Measurements from ENCODE around the gene PFN1. TPM values are rescaled to one million over a fixed set of nuclear protein-coding genes. Genes with fewer than 3 reads are reported as not detected.

Gene PFN1
- total RNA-seq = 100 to 1,000 TPM; 257 to 349 TPM
- 244 TPM for polyA plus RNA-seq (ENCODE audit: insufficient read depth, low read depth, low replicate concordance)
- long read RNA-seq, donor 1, transcript PFN1-203 (2 exons, 1,173 nt) = minor isoform, 57 of 525 reads
- long read RNA-seq, donor 1, transcript PFN1-201 (3 exons, 1,291 nt) = major isoform, 418 of 525 reads
- long read RNA-seq, donor 1, partial matches to known transcripts = 30 of 525 reads
- long read RNA-seq, donor 1, other reads (novel, unspliced or antisense) = 20 of 525 reads
- long read RNA-seq, donor 2, transcript PFN1-203 (2 exons, 1,173 nt) = minor isoform, 56 of 420 reads
- long read RNA-seq, donor 2, transcript PFN1-201 (3 exons, 1,291 nt) = major isoform, 312 of 420 reads
- long read RNA-seq, donor 2, partial matches to known transcripts = 52 of 420 reads
- long read RNA-seq, donor 2, other reads (novel, unspliced or antisense) = 0 of 420 reads

GRCh38 chr17:4948166-4948930, at the start of gene PFN1:
Gene PFN1, minus strand, starts transcription at chr17:4948530. Its CDS starts 136 bp downstream, at chr17:4948394.
- TF ChIP-seq CTCF (IDR thresholded peaks at IDR 0.05) (no peak), POLR2A (IDR thresholded peaks at IDR 0.05) (no peak)
- intact Hi-C loops (cut with DNase I; ENCODE audit: low total_unique reads) = no loop called here
- H3K4me3 ChIP-seq = peak within 1 kb of the TSS; percentile 90 to 99
- no peaks in the 10 kb centered on the region for H3K36me3 ChIP-seq (ENCODE audit: low read depth, missing control alignments)
- H3K4me1 ChIP-seq = peaks cover 20% of the 10 kb centered on the region
- peak within 1 kb of the TSS; percentile 91 to 92 for H3K27ac ChIP-seq
- DNase-seq = peak; percentile 93
- 0% methylated on average over 23 to 28 of the region's 59 CpGs for WGBS, 2 donors
- no peaks in the 10 kb centered on the region for H3K9me3 ChIP-seq
- H3K27me3 ChIP-seq = no peaks in the 10 kb centered on the region

- H3K27ac ChIP-seq = peak within 1 kb of the TSS; percentile 80 to 92
- DNase-seq = peak; percentile 94
- H3K27me3 ChIP-seq = no peaks in the 10 kb centered on the region
- WGBS, 2 donors = 0% methylated on average over 10 to 37 of the region's 93 CpGs
- TF ChIP-seq CTCF (IDR thresholded peaks at IDR 0.05) (peak in 1 of 3 experiments; percentile 21), POLR2A (IDR thresholded peaks at IDR 0.05) (peak; percentile 58)
- H3K4me3 ChIP-seq = peak within 1 kb of the TSS; percentile 85 to 89
- H3K4me1 ChIP-seq = peaks cover 20% of the 10 kb centered on the region
- intact Hi-C loops (cut with DNase I; ENCODE audit: low total_unique reads) = no loop called here
- no peaks in the 10 kb centered on the region for H3K9me3 ChIP-seq
- no peaks in the 10 kb centered on the region for H3K36me3 ChIP-seq (ENCODE audit: low read depth, missing control alignments)
Measured at GRCh38 chr17:4997302-4998026, 49.1 kb upstream of the PFN1 start, which contains the start of the genes INCA1 and KIF1C. Gene INCA1, minus strand, starts transcription at chr17:4997522. Its CDS starts 3,085 bp downstream, at chr17:4994437. Gene KIF1C, plus strand, starts transcription at chr17:4997950. Its CDS starts 2,297 bp downstream, at chr17:5000247.

- Histone ChIP-seq H3K9me3 (no peaks in the 10 kb centered on the region), H3K36me3 (ENCODE audit: low read depth, missing control alignments) (no peaks in the 10 kb centered on the region), H3K4me1 (peaks cover 8% of the 10 kb centered on the region), H3K27ac (no peak overlapping the region), H3K4me3 (no peak overlapping the region), H3K27me3 (no peaks in the 10 kb centered on the region)
- no peak for DNase-seq
- 87 to 89% methylated on average over 6 of the region's 6 CpGs for WGBS, 2 donors
- no peak for TF ChIP-seq POLR2A (IDR thresholded peaks at IDR 0.05)
- TF ChIP-seq CTCF (IDR thresholded peaks at IDR 0.05) = no peak
- intact Hi-C loops (cut with DNase I; ENCODE audit: low total_unique reads) = no loop called here
Measured at GRCh38 chr17:4994081-4994595, 45.8 kb upstream of the PFN1 start.

- Histone ChIP-seq H3K27me3 (no peaks in the 10 kb centered on the region), H3K9me3 (no peaks in the 10 kb centered on the region), H3K27ac (peak overlapping the region; percentile 91 to 96), H3K4me1 (peaks cover 20% of the 10 kb centered on the region), H3K36me3 (ENCODE audit: low read depth, missing control alignments) (no peaks in the 10 kb centered on the region), H3K4me3 (peak overlapping the region; percentile 79 to 84)
- 1 to 4% methylated on average over 15 to 30 of the region's 30 CpGs for WGBS, 2 donors
- no peak for TF ChIP-seq CTCF (IDR thresholded peaks at IDR 0.05)
- no peak for TF ChIP-seq POLR2A (IDR thresholded peaks at IDR 0.05)
- DNase-seq = no peak
- intact Hi-C loops (cut with DNase I; ENCODE audit: low total_unique reads) = no loop called here
Measured at GRCh38 chr17:4987767-4988567, 39.6 kb upstream of the PFN1 start.

Measured in testis (tissue), 5 donors.